ENCODE measurements around the gene NDUFS6. TPM values are rescaled to one million over a fixed set of nuclear protein-coding genes. Genes with fewer than 3 reads are reported as not detected.

The NDUFS6 gene
- total and polyA plus RNA-seq, 2 of the 8 experiments (the other 6 are each of a cell fraction or from before 2014, with no cell fraction given): 72.7 to 191 TPM

- TF ChIP-seq CHD7 (IDR thresholded peaks at IDR 0.05; ENCODE audit: insufficient replicate concordance, low read length): no peak
- TF ChIP-seq POU5F1 (IDR thresholded peaks at IDR 0.05; ENCODE audit: low read depth, low read length): no peak
- no peak for TF ChIP-seq CTBP2 (IDR thresholded peaks at IDR 0.05; ENCODE audit: borderline replicate concordance, insufficient read depth, insufficient read length, low read length)
- TF ChIP-seq HDAC6 (IDR thresholded peaks at IDR 0.05; ENCODE audit: low read depth, low read length): no peak
- TF ChIP-seq SIN3A (conservative IDR thresholded peaks at IDR 0.05 in 1 of 2, IDR thresholded peaks at IDR 0.05 in 1 of 2; ENCODE audit: low read depth in 1 of 2, low read length in 2 of 2): no peak
- no peak for TF ChIP-seq NRF1 (IDR thresholded peaks at IDR 0.05; ENCODE audit: low read depth, low read length)
- no peak for TF ChIP-seq TEAD4 (IDR thresholded peaks at IDR 0.05; ENCODE audit: low read depth, low read length)
- TF ChIP-seq TBP (IDR thresholded peaks at IDR 0.05; ENCODE audit: low read depth, low read length): no peak
Measured at GRCh38 chr5:1827025-1827885, 26.0 kb downstream of the NDUFS6 start (continued).
